Gastrocnemius medialis (tissue), 4 donors: ENCODE data around the gene LDLRAP1.

ENCODE experiments used
- POLR2A ChIP-seq, 2 donors: fragments of 450-650 bp; IDR thresholded peaks; one replicate each; pipeline ENCODE4 v1.6.1; 2017; ENCODE audit warnings: antibody characterized with exemption in 2 of 2, mild to moderate bottlenecking in 2 of 2, moderate library complexity in 2 of 2
- TF ChIP-seq, protein P1 (sequence below), 5 experiments: fragments of 450-650 bp in 3 of 5; fragments of 200-600 bp in 2 of 5; sonication (generic) in 2 of 5; IDR thresholded peaks in 4 of 5; conservative IDR thresholded peaks in 1 of 5; 1 replicate in 4 of 5; 2 replicates in 1 of 5; pipeline ENCODE4 v1.5.1; 2016 to 2019; ENCODE audit warnings: antibody characterized with exemption in 5 of 5, mild to moderate bottlenecking in 3 of 5, moderate library complexity in 3 of 5

- TF ChIP-seq POLR2A (IDR thresholded peaks at IDR 0.05), result no peak
- TF ChIP-seq, protein P1, sequence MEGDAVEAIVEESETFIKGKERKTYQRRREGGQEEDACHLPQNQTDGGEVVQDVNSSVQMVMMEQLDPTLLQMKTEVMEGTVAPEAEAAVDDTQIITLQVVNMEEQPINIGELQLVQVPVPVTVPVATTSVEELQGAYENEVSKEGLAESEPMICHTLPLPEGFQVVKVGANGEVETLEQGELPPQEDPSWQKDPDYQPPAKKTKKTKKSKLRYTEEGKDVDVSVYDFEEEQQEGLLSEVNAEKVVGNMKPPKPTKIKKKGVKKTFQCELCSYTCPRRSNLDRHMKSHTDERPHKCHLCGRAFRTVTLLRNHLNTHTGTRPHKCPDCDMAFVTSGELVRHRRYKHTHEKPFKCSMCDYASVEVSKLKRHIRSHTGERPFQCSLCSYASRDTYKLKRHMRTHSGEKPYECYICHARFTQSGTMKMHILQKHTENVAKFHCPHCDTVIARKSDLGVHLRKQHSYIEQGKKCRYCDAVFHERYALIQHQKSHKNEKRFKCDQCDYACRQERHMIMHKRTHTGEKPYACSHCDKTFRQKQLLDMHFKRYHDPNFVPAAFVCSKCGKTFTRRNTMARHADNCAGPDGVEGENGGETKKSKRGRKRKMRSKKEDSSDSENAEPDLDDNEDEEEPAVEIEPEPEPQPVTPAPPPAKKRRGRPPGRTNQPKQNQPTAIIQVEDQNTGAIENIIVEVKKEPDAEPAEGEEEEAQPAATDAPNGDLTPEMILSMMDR (IDR thresholded peaks at IDR 0.05 in 4 of 5, conservative IDR thresholded peaks at IDR 0.05 in 1 of 5), result no peak
Observed at GRCh38 chr1:25524568-25525360, 18.6 kb upstream of the LDLRAP1 start.
